Activated T-helper 1 cell treated with Interleukin-2 at 50 U/mL for 16 hours (primary cell): ENCODE results near the gene GLMP.
"Not testable (repeated sequence)": the region's sequence is repeated elsewhere in the genome, so short reads cannot be mapped to it uniquely, and the experiment has no call there.

Experiments used
- DNase-seq: peaks from one replicate; pipeline ENCODE4 v3.0.0-alpha.2; 2020; ENCODE audit warnings: low read depth

GLMP gene, protein sequence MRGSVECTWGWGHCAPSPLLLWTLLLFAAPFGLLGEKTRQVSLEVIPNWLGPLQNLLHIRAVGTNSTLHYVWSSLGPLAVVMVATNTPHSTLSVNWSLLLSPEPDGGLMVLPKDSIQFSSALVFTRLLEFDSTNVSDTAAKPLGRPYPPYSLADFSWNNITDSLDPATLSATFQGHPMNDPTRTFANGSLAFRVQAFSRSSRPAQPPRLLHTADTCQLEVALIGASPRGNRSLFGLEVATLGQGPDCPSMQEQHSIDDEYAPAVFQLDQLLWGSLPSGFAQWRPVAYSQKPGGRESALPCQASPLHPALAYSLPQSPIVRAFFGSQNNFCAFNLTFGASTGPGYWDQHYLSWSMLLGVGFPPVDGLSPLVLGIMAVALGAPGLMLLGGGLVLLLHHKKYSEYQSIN

DNA sequence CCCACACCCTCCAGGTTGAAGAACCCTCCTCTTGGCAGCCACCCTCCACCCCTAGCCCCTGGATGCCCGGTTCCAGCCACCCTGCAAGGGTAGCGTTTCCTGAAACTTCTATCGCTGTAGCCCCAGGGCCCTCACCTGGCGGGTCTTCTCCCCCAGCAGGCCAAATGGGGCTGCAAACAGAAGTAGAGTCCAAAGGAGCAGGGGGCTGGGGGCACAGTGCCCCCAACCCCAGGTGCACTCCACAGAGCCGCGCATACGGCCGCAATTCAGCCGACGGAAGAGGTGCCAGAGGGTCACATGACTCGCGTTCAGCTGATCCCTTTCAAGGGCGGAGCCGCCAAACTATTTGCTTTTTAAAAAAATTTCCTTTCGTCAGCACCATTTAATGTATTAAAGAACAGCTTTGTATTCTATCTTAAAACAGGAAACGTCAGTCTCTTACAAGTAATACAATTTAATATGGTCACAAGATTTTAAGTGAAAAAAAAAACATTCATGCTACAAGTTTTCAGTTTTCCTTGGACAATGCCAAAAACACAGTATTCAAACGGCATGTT lies at the start of gene GLMP:
Gene GLMP (minus strand): TSS at position 289 of the 557 bp plus-strand sequence. CDS start 34 bp downstream, at position 255.
- DNase-seq = peak; percentile 23

DNA sequence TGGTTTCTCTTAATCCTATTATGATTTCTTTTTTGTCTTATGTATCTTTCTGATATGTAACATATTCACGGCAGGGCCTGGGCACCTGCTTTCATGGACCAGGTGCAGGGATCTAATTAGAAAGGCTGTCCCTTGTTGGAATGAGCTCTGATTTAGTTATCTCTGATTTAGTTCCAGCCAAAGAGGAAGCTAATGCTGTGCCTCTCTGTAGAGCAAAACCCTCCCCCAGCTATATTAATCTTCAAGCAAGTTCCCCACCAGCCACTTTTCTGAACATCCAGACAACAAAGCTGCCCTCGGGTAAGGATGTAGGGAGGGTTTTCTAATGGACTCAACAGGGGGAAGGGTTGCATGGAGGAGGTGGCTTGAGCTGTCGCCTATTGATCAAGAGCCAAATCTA lies 48.9 kb upstream of the GLMP start:
- DNase-seq = no peak

DNA sequence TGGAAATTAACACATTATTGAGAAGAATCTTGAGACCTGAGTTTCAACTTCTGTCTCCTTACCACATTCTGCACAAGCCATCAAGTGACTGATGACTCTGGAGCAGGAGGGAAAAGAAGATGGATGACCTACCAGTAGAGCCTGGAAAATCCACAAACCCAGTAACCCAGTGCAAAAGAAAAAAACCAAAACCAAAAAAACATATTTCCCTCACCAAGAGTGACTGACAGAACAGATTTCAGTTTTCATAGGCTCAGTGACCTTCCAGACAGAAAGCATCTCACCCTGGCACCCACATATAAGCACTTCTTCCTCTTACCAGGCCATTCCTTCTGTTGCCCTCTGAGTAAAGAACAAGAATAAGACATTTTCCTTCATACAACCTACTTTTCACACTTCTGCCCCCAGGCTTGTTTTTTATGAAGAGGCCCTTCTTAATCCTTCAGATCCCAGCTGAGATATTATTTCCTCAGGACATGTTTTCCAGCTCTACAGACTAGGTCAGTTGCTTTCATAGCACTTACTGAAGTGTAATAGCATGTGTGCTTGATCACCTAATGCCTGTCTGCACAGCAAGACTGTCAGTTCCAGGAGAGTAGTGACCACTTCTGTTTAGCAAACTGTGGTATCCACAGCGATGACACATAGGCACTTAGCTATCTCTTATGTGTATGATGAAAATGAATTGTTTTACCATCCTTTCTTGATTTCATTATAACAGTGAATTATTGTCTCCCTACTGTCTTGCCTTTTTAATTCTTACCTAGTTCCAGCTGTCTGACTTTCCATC lies 46.9 kb upstream of the GLMP start:
- DNase-seq = no peak

DNA sequence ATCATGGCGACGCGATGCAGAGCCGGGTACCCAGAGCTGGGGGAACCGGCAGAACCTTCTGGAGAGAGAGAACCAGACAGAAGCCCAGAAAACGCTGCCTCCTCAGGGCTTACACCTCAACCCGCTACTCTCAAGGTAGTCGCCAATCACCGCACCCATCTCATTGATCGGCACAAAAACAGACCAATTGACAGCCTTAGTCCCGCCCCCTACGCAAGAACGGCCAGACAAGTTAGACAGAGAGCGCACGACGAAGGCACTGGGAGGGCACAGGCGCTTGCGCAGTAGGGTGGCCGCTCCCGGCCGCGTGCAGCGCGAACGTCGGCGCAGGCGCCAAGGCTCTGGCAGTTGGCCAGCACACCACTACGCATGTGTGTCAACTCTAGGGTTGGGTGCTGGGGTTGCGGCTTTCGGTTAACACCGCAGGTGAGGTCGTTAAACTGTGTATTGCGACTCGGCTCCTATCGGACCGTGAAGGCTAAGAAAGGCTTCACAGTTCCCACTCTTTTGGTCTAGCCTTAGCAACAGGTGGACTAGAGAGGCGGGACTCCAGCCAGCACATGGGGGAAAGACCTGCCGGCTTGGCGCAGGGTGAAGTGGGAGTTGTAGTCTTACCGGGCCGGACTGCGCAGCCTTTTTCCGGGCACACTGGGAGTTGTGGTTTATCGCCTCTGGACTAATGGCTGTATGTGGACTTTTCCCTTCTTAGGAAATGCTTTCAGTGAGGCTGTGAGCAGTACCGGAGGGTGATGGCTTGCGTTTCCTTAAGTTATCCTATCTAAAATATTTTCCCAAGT lies 42.9 kb upstream of the GLMP start, which contains the start of the genes CCT3 and TSACC:
Gene CCT3 (minus strand): TSS at position 113 of the 797 bp plus-strand sequence. CDS start 108 bp downstream, at position 5.
Gene TSACC (plus strand): TSS at position 347 of the 797 bp plus-strand sequence. CDS start 1,232 bp downstream, outside the sequence.
- peak; percentile 98 for DNase-seq

DNA sequence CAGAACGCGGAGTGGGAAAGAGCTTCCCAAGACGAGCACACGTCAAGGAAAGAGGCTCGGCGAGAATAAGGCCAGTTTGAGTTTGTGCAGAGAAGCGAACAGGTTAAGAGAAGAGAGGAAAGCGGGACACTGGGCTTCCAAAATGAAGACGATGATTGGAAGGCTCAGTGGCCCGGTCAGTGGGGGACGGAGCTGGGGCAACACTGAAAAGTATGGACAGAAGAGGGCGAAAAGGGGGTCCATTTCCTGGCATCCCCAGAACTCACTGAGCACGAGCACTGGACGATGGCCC lies 42.4 kb upstream of the GLMP start:
- DNase-seq = no peak

DNA sequence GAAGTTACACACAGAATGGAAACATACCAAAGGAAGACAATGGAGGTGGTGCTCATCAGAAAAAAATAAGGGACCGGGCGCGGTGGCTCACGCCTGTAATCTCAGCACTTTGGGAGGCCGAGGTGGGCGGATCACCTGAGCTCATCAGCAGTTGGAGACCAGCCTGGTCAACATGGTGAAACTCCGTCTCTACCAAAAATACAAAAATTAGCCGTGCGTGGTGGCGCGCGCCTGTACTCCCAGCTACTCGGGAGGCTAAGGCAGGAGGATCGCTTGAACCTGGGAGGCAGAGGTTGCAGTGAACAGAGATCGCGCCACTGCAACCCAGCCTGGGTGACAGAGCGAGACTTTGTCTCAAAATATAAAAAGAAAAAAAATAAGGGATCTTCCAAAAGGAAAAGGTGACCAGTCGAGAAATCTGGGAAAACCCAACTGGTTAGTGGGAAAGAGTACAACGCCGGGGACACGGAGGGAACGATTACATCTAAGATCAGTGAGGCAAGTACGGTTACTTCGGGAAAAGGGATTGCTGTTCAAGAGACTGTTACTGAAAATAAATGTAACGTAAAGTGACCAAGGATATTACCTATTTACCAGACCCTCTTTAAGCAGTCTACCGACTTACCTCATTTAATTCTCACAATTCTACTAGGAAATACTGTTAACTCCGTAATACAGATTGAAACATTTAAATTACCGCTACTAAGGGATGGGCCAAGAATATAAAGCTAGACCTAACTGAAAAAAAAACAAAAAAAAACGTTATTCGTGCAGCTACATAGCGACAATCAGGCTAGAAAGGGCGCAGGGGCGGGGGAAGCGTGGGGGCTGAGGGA lies 41.8 kb upstream of the GLMP start:
- no peak for DNase-seq

DNA sequence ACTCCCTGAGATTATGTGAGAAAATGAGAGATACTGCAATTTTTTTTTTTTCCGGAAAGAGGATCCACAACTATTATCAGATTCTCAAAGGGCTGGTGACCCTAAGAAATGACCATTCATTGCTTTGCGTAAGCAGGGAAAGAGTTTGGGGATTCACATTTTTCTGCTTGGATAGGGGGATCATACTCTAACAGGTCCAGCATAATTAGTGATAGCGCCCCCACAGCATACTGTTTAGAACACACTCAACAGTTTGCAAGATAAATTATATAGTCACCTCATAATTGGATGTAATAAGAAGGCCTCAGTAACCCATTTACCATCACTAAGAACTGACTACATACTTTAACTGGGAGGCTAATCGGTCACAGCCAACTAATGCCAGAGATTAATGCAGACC lies 40.8 kb upstream of the GLMP start:
- no peak for DNase-seq

DNA sequence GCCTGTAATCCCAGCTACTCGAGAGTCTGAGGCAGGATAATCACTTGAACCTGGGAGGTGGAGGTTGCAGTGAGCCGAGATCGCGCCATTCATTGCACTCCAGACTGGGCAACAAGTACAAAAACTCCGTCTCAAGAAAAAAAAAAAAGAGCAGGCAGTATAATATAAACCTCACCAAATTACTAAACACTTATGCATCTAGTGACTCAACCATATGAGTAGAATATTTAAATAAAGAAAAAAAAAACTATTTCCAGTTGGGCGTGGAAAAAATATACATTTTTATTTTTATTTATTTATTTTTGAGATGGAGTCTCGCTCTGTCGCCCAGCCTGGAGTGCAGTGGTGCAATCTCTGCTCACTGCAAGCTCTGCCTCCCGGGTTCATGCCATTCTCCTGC lies 27.7 kb upstream of the GLMP start:
- not testable (repeated sequence) for DNase-seq

DNA sequence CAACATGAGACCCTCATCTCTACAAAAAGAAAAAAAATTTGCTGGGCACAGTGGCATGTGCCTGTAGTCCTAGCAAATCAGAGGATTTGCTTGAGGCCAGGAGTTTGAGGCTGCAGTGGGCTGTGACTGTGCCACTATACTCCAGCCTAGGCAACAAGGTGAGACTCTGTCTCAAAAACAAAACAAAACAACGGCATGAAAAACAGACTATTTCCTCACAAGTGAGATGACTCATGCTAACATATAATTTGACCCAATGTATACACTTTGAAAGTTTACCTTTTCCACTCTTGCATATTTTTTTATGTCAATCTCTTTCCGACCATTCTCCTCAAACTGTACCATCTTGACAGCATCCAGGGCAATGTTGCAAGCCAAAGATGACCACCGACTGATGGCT lies 25.1 kb upstream of the GLMP start:
- DNase-seq = no peak

DNA sequence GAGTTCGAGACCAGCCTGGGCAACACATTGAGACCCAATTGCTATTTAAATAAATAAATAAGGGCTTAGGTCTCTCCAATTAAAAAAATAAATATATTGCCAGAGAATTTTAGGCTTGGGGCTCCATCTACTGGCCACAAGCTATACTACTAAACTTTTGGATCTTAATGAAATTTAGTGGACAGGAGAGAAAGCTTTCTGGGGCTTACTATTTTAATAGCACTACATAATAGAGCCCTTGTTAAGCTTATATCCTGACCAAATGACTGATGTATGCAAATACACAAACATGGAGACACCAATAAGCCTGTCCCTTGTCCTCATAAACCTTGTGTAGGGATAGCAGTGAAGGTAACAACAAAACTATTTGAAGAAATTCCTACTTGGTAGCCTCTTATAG lies 24.2 kb upstream of the GLMP start:
- no peak for DNase-seq

DNA sequence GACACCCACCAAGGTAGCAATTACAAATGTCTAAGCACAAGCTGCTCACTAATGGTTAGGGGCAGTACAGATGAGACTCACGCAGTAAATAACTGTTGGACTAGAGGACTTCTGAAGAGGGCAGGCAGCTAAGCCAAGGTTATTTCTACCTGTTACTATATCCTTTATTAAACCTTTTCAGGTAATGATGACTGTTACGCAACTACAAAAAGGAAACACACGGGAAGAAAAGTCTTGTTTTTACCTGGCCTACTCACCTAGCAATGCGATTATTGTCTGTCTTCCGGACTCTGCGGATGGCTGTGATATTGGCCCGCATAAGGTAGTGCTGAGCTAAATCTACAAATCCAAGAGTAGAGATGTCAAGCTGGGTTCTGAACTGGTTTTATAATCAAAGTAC lies 21.4 kb upstream of the GLMP start:
- DNase-seq = no peak

DNA sequence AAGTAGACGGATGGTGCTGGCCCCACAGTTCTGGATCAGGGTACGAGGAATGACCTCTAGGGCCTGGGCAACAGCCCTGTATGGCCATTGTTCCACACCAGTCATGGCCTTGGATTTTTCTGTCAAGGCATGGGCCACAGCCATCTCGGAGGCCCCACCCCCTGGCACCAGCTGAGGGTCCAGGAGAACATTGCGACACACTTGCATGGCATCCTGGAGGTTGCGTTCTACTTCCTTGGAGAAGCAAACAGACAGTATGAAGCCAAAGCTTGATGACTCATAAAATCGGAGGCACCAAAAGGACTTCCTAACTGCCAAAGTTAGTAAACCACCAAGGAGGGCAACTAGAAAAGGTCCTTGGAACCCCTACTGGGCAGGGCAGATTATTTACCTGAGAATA lies 15.5 kb upstream of the GLMP start:
- DNase-seq = no peak

DNA sequence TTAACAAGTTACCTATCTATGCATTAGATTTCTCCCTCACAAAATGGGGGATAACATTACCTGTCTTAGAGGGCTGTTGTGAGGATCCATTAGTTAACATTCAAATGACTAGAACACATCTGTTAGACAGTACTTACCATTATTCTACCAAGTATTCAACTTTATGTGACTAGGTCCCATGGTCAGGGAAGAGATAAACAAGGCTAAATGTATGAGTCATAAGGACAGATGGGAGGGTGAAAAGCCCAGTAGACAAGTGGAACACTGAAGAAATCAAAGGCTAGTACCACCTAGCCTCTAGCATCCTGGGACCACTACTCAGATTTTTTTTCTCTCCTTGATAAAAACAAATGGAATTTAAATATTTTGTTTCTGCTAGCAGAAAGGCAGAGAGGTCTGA lies 12.6 kb upstream of the GLMP start:
- DNase-seq = no peak

DNA sequence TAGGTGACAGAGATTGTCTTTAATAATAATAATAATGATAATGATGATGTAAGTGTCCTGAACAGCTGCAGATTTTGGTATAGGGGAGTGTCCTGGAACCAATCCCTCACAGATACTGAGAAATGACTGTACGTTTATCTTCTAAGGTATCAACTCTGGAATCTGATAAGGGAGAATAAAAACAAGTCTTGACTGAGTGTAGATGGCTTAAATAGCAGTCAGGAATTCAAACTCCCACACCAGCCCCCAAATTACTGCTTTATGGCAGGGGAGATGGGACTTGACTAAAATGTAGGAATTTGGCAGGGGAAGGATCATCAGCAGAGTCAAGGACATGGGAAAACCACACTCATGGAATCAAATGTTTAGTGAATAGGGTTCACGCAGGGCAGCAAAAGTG lies 9.7 kb upstream of the GLMP start:
- no peak for DNase-seq

DNA sequence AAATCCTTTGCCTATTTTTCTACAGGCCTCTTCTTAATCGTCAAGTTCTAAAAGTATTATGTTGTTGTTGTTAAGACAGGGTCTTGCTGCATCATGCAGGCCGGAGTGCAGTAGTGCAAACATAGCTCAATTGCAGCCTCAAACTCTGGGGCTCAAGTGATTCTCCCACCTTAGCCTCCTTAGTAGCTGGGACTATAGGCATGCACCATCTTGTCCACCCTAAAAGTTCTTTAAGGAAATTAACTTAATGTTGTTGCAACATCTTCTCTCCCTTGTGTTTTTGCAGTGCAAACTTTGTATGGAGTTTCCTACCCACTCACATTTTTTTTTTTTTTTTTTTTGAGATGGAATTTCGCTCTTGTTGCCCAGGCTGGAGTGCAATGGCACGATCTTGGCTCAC lies 7.8 kb upstream of the GLMP start:
- DNase-seq = no peak

DNA sequence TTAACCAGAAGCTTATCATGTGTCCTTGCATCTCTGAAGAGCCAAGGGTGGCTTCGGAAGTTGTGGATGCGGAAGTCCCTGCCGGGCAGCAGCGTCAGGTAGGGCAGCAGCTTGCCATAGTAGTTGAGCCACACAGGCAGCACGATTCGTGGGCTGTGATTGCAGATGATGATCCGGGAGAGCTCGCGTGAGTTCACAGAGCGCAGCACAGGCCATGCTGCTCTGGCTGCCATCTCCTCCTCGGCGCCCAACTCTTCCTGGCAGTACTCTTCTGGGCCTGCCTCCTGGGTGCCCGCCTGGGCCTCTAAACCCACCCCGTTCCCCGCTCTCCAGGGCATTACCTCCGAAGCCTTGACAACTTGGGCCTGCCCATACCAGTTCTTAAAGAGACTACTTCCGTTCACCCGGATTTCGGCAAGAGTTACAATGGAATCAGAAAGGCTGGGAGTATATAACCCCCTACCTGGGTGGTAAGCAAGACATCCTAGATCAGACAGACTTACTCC lies 3.4 kb upstream of the GLMP start, which contains the start of gene VHLL:
Gene VHLL (minus strand): TSS at position 456 of the 506 bp plus-strand sequence. CDS start 118 bp downstream, at position 338.
- DNase-seq = no peak

DNA sequence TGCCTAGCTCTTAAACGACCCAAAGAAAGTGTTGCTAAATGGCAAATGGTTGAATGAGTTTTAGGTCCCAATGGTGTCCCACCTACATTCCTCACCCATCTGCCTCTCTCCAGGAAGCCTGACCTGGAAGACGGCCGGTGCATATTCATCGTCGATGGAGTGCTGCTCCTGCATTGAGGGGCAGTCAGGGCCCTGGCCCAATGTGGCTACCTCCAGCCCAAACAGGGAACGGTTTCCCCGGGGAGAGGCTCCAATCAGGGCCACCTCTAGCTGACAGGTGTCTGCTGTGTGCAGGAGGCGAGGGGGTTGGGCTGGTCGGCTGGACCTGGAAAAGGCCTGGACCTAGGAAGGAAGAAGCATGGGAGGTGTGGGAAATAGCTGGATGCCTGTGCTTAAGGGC lies 1.6 kb downstream of the GLMP start:
- no peak for DNase-seq

DNA sequence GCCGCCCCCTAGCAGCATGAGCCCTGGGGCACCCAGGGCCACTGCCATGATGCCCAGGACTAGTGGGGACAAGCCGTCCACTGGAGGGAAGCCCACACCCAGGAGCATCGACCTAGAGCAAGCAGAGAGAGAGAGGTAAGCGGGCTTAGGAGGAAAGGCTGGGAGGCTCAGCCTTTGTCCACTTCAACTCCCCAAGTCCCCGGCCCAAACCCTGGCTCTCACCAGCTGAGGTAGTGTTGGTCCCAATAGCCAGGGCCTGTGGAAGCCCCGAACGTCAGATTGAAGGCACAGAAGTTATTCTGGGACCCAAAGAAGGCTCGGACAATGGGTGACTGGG lies 2.4 kb downstream of the GLMP start:
- no peak for DNase-seq

DNA sequence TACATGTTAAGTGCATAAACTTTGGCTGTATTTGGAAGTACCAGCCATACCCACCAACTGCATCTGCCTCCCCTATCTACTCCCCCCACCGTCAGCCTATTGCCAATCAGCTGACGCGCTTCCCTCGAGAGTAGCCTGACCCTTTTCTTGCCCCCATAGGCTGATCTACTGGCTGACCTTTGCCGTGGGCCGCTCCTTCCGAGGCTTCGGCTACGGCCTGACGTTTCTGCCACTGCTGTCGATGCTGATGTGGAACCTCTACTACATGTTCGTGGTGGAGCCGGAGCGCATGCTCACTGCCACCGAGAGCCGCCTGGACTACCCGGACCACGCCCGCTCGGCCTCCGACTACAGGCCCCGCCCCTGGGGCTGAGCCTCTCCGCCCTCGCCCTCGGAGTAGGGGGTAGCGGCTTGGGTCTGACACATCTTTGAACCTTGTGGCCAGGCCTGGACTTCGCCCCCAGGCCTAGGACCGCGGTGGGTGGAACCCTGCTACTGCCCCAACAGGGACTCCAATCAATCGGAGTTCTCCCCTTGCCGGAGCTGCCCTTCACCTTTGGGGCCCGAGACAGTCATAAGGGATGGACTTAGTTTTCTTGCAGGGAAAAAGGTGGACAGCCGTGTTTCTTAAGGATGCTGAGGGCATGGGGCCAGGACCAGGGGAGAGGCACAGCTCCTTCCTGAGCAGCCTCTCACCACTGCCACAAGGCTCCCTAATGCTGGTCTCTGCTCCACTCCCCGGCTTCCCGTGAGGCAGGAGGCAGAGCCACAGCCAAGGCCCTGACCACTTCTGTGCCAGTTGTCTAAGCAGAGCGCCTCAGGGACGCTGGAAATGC lies 4.0 kb downstream of the GLMP start:
- DNase-seq = no peak

DNA sequence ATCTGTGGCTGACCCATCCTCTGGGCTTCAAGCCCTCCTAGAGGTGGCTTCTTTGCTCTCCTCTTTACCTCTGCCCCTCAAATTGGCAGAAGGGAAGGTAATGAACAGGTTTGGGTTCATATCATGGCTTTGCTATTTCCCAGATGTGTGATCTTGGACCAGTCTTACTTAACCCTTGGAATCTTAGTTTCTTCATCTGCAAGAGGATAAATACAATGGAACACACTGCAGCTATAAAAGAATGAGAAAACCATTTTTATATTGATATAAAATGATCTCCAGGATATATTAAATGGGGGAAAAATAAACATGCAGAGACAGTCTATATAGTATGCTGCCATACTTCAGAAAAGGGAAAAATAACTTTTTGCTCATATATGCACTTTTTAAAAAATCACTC lies 5.6 kb downstream of the GLMP start:
- no peak for DNase-seq
